ENCODE measurements around the gene SPTB.

Gene SPTB

DNA sequence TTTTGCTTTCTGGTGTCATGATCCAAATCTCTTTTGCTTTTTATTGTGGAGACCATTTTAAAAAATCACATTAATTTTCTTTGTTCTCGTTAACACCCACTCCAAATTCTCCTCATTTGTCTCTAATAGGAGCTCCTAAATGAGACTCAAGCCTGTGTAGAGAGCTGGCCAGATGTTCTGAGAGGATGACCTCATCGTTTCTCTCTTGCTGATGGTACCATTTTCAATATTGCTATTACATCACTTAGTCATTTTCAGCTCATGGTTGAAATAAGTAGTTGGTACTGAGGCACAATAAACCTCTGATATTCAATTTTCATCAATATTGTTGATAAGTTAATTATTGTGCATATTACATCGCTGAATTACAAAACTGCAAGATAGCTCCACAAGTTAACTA lies 31.5 kb downstream of the SPTB start:
- no peak for DNase-seq

DNA sequence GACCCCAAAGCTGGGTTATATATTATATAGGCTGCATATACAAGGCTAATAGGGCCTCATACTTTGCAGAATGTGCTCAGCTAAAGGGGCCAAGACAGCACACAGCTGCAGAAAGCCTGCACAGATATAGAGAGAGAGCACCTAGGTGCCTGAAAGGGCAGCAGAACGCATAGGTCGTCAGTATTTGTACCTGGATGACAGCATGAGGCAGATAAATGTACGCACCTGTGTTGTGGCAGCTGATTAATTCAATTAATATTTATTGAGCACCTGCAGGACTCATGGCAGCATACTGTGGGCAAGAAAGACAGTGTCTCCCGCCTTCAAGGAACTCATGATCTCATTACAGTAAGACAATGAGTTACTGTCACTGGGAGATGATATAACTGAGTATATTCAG lies 33.4 kb downstream of the SPTB start:
- DNase-seq, result no peak

DNA sequence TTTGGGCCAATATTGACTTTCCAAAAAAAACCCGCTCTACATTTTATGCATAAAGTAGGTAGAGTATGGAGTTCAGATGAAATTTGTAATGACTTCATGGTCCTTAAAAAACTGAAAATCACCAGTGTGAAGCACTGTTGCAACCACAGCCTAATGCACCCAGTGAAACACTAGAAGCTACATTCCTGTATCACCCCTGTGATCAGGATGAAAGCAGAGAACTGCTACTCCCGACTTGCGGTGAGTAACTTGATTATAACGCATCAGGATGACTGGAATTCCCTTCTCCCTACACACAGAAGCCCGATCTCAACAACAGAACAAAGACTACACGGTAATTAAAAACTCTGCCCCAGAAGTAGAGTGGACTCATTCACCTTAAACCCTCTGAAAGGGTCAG lies 33.8 kb downstream of the SPTB start:
- no peak for DNase-seq

DNA sequence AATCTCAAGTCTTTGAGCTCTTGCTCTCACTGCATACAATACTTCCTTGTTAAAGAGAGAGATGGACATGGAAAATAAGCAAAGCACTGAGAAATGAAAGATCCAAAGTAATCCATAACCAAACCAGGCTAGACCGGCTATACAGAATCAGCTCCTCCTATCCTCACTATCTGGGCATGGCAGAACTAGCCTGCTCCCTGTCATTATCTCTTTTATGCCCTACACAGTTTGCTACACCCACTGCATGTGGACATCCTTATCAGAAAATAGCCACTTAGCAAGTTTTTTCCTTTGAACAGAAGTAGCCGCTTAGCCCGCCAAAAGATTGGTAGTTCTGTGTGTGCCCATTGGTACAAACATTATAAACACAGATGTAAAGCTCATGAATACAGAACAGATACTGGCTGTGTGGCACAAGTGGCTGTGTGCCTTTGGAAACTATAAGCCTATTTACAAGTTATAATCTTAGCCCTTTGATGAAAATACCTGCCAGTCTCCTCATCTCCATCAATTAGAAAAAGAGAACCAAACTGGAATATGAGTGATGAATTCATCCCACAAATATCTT lies 34.7 kb downstream of the SPTB start:
- DNase-seq, result no peak

DNA sequence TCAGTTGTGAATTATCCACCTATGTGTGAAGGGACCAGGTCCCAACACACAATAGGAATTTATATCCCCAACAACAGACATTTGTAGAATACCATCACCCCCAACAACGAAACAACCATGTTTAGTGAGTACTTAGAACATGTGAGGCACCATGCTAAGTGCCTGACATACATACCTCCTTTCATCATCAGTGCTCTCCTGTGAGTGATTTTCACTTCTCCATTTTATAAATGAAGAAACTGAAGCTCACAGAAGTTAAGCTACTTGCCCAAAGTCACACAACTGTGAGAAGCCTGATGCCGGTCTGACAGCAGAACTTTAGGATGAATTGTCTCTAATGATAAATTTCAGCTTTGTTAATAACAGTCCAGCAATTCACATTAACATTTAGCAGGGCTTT lies 35.4 kb downstream of the SPTB start:
- no peak for DNase-seq

DNA sequence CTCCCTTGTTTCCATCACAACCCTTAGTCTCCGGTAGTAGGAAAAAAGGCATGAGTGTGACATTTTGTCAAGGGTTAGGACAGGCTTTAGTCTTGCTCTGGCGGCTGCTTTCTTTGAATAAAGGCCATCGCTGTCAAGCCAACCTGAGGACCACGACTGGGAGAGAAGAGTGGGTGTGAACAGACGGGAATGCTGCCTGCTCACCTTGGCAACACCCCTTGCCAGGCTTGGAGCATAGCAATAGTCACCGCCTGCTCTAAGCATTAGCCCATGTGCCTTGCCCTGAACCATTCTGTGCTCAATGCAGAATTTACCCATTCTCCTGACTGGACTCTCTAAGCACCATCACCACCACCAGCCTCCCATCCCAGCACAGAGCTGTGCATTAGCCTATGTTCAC lies 36.2 kb downstream of the SPTB start:
- DNase-seq, result no peak

DNA sequence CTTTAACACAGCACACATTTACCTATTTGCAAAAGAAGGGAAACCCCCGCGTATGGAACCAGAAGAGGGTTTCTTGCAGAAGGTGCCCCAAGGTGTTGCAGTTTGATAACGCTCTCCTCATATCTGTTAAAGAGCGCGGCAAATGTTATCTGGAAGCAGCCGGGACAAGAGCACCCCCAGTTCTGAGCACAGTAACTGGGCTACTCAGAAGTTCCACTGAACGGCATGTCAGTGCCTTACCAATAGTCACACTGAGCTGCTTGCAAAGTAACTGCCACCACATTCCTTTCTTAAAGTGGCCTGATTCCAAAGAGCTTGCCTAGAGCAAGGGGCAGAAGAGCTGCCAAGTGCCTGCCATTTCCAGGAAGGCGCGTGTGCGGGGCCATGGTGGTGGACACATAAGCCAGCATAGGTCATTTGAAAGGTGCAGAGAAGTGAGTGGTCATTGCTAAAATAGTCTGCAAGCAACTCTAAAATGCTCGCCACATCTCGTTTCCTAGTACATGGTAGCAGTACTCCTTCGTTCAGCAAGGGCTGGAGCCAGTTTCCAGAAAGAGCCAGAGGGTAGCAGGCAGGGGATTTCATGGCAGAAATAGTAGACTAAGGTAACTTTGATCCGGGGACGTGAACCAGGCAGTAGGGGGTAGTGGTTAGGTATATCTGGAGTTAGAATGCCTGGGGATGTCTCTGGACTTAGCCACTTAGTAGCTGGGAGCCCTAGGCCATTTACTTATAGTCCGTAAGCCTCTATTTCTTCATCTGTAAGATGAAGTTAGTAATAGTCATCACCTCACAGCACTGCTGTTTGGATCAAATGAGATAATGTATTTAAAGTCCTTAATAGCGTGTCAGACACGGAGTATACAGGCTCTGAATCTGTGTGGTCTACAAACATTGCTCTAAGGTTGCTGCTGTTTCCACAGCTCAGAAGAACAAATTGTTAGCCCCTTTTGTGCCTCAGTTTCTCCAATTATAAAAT lies 37.6 kb downstream of the SPTB start:
- no peak for DNase-seq

DNA sequence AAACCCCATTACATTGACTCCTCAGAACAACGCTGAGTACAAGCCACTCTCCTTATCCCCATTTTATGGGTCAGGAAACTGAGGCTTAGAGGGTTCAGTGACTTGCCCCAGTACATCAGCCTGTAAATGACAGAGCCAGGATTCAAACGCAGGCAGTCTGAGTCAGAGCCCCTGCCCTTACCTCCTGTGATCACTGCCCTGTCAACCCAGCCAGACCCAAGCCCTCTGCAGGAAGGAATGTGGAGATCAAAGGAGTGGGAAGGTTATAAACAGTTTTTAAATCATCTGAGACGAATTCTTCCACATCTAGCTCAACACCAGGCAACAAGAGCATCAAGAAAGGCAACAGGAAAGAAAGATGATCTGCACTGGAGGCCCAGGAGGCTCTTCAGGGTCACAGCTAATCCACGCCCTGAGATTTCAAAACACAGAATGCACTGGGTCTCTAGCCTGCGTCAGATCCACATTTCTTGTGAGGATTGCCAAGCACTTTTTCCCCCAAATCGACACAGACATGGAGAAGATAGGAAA lies 38.5 kb downstream of the SPTB start:
- DNase-seq, result no peak

DNA sequence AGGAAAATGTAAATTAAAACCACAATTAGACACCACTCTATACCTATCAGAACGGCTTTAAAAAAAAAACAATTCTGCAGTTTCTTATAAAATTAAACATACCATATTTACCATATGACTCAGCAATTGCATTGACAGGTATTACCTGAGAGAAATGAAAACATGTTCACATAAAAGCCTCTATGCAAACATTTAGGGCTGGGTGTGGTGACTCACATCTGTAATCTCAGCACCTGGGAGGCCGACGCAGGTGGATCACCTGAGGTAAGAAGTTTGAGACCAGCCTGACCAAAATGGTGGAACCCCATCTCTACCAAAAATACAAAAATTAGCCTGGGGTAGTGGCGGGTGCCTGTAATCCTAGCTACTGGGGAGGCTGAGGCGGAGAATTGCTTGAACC lies 41.1 kb downstream of the SPTB start:
- no peak for DNase-seq

DNA sequence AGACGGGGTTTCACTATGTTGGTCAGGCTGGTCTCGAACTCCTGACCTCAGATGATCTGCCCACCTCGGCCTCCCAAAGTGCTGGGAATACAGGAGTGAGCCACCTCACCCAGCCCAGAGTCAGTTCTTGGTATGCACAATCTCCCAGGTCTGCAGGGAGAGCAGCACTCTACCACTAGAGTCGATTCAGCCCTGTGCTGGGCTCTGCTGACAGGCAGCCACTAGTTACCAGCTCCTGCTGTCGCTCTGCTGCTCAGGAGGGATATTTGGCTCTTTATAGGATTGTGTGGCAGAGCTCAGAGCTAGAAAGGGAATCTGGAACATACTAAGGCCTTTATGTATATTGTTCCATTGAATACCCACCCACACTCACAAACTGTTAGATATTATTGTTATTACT lies 44.3 kb downstream of the SPTB start:
- DNase-seq, result no peak

DNA sequence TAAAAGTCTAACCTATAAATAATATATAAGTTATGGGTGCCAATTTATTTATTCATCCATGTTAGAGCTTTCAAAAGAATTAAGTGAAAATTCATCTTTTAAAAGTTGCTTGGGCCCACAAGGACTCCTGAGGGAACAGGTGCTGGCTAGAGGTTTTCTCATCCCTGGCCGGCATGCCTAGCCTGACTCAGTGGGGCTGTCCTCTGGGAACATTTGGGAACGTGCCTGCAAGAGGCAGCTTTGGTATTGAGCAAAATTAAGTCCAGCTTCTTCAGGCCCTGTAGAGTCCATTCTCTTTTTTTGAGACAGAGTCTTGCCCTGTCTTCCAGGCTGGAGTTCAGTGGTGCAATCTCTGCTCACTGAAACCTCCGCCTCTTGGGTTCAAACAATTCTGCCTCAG lies 44.7 kb downstream of the SPTB start:
- no peak for DNase-seq

DNA sequence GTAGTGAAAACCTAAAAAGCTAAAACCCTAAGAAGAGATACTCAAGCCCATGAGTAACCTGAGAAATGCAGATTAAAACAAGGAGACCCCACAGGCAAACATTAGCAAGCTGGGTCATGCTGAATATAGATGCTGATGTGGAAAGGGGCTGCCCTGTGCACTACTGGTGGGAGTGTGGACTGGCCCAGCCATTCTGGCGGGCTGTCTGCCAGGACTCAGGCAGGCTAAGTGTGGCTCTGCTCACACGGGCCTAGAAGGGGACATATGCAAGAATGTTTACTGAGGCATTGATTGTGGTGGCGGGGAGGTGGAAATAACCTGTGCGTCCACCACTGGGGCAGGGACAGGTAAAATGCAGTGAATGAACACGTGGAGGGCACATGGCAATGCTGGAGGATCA lies 48.3 kb downstream of the SPTB start:
- DNase-seq, result no peak

DNA sequence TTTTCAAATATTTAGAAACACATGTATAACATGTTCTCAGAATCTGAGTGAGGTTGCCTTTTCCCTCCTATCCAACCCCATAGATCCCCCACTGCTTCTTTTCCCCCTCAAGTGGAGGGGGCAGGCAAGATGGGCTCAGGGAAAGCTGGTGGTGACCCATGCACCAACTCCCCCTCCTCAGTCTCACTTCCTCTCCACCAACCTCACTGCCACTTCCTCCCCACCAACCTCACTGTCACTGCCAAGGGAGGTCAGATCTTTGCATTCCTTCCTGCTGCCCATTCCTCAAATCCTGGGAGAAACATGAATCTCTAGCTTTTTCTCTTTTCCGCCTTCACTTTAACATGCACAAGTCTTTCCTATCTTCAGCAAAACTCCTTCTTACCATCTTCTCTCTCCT lies 48.7 kb downstream of the SPTB start:
- no peak for DNase-seq

DNA sequence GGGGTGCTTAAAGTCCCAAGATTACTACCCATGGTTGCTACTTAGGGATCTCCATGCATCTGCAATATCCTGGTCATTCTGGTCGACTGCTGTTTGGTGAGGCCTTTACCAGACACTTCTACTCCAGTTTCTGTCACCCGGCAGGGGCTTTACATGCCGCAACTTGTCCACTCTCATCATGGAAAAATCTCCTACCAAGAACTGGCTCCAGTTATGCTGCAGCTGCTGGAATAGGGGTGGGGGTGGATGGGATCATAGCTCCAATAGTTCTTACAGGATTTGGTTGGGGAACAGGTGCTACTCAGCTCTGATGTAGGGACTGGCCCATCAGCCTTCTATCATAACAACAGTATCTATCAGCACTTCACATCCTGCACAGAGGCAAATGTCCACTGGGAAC lies 51.6 kb downstream of the SPTB start:
- no peak for DNase-seq

DNA sequence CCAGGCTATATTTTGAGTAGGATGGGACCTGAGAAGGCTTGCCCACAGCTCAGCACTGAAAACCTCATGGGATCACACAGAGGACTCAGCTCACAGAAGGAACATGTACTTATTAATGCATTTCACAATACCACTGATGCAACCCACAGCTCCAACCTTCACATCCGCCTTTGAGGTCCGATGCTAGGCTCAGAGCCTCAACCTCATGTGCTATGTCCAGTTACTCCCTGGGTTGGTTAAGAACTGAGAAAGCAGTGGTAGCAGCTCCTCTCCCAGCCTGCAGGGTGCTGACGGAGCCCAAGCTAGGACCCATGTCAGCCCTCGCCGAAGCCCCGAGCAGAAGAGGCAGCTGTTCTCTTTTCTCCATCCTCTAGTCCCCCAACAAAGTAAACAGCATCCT lies 52.9 kb downstream of the SPTB start:
- DNase-seq, result peak; percentile 4

DNA sequence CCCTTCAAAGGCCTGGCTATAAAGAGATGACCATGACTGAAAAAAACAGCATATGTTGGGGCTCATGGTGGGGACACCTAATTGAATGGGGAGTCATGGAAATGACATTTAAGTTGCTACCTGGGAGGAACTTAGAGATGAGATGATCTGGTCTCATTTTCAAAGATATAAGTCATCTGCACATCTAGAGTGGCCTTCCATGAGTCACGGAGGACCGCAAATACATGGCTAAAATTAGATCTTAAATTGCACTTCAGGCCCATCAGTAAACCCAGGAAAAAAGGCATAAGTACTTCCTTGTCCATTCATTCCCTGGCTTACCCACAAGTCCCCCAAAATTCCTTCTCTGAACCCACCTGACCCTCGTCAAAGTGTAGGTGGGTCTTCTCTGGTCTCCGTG lies 53.4 kb downstream of the SPTB start:
- DNase-seq, result no peak

DNA sequence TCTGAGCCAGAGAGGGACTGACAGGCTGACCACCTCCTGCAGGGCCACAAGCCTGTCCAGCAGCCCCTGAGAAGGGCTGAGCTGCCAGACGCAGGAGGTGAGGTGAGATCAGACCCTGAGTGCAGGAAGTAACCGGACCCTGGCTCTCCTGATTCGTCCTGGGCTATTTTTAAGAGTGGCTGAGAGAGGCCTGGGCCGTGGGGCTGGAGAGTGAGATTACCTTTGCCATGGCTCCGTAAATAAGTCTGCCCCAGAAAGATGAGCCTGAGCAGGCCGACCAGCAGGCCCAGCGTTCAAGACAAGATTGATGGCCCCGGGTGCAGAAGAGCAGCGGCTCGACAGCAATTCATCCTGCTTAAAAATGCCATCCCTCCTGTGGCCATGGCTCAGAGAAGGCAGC lies 54.2 kb downstream of the SPTB start:
- DNase-seq, result no peak

DNA sequence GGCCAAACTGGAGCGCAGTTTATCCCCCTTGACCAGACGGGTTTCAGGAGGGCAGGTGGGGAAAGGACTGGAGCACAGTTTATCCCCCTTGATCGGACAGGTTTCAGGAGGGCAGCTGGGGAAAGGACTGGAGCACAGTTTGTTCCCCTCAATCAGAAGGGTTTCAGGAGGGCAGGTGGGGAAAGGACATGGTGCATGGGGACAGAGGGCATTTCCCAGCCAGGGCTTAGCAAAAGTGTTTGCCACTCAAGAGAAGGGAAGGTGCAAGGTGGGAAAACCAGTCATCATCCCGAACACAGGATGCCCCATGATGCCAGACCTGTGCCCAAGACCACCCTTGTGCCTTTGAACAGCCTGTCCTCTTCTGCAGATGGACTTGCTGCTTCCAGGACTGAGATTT lies 54.7 kb downstream of the SPTB start:
- no peak for DNase-seq

DNA sequence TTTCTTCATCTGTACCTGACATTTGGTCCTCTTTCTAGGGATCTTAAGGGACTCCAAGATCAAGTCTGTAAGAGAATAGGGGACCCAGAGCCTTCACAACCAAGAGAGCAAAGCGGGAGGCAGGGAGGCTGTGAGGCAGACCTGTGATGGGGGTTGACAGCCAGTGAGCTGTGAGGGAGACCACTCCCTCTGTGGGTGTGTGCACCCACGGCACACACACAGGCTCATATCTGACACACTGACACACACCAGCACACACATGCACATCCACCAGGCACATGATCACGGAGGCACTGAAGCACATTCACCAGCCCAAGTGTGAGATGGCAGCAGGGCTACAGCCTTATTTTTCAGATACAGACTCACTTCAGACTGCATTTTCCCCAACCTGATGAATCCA lies 55.2 kb downstream of the SPTB start:
- no peak for DNase-seq

DNA sequence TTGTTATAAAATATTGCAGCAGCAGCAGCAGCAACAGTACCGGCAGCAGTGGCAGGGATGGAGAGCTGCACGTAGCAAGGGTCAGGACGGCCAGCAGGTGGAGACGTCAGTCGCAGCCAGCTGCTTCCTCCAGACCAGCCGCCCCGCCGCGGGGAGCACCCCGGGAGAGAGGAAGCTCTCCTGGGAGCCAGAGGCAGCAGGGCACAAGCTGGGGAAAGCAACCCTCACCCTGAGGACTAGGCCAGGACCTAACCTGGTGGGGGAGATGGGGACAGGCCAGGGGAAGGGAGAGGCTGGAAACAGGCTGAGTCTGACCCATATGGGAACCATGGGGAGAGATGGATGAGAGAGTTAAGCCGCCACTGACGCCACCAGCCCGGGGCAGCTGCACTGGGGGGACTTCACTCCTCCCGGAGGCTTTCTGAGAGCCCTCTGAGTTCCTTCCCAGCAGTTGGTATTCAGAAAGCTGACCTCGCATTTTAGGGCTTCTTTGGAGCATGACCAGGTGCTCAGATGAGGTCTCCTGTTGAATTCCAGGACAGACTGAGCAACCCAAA lies 56.3 kb downstream of the SPTB start:
- no peak for DNase-seq

DNA sequence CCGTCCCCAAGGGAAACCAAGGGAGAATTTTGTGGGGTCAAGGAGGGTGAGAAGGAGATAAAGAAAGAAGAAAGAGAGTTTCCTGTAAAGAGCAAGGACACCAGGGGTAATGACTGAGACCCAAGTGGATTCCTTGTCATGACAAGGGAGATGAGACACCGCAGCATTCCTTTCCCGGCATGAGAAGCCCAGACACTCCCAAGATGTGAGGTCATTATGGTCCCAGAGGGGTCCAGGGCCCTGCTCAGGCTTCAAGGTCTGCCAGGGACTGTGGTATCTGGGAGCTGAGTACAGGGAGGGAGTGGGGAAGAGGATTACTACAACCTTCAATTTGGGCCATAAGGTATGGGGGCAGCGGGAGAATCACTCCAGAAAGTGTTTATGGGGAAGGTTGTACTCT lies 58.1 kb downstream of the SPTB start:
- DNase-seq, result no peak

DNA sequence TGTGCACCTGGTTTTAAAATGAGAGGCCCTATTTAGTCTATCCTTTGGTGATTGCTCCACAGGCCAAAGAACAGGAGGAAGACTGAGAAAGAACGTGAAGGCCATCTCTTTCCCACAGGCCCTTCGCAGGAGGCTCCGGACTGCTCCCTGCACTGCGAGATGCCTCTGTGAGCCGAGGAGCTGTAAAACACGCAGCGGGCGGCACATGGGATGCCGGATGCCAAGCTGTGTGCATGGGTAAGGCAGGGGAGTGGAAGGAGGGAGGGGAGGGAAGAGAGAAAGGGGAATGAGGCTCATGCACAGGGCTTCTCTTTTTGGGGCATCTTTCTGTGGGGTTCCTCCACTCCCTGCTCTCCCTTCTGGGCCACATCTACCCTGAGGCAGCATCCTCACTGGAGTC lies 61.6 kb downstream of the SPTB start:
- no peak for DNase-seq

DNA sequence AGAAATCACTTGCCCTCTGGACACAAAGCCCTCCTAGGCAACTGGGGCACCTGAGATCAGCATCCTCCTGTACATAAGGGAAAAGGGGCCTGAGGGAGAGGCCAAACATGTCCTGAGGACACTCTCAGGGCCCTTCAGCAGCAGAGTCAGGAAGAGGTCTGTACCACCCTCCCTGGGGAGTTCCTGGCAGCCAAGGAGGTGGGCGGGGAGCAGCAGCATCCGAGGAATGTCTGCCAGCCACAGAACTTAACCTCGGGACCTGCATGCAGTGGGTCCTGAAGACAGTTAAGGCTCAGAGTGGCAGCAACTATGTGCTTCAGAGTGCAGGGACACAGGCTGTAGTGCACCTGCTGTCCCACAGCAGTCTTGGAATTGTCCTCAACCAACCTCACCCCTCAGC lies 62.1 kb downstream of the SPTB start:
- DNase-seq, result no peak

DNA sequence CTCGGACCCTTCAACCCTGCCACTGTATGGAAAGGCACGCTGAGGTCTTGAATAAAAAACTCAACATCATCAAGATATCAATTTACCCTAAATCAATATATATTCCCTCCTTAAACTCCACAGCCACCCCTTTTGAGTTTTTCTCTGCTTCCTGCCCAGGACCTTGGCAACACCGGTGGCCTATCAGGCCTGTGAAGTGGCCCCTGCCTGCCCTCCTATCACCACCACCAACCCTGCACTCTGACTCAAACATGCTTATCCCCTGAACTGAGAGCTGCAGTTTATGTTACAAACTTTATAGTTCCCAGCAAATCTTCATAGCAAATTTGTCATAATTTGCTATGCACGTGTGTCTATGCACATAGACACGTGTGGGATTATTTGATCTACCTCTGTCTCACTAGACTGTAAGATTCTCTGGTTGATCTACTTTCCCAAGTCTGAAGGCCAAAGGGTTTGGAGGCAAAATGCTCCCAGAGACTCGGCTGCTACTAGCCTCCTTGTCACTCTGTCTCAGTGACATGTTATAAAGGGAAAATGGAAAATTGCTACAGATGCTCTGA lies 63.4 kb downstream of the SPTB start:
- DNase-seq, result no peak
